BJ (cell line): ENCODE measurements around the gene TNRC6C. TPM values are rescaled to one million over a fixed set of nuclear protein-coding genes. Genes with fewer than 3 reads are reported as not detected.

Experiments
- CTCF ChIA-PET: fragments of 350-600 bp; formaldehyde crosslinking; extraction: SDS; loops from one replicate; lab custom pipeline; 2021; ENCODE audit warnings: antibody characterized with exemption, inconsistent platforms; lab: Yijun Ruan, JAX
- POLR2A ChIA-PET: fragments of 300-600 bp; sonication (Branson Sonifier 250); formaldehyde crosslinking; extraction: SDS; loops from one replicate; lab custom pipeline; 2021; ENCODE audit warnings: antibody characterized with exemption; lab: Charles Lee
- DNase-seq: peaks from one replicate; pipeline ENCODE4 v3.0.0-alpha.2; 2011; ENCODE audit warnings: low read depth
- H3K27me3 ChIP-seq: 2 replicates; pipeline ENCODE4 v1.6.0; 2011; ENCODE audit warnings: low read length; ENCODE audit not compliant: control insufficient read depth, insufficient read depth
- H3K36me3 ChIP-seq: 2 replicates; pipeline ENCODE4 v1.5.1; 2011; ENCODE audit warnings: low read length; ENCODE audit not compliant: control insufficient read depth, insufficient read depth
- H3K4me3 ChIP-seq: 2 replicates; pipeline ENCODE4 v1.5.1; 2011; ENCODE audit warnings: low read depth, mild to moderate bottlenecking, control low read depth, low read length
- CTCF ChIP-seq: IDR thresholded peaks from 2 replicates; pipeline ENCODE4 v1.5.1; 2011; ENCODE audit warnings: low read depth, mild to moderate bottlenecking, control low read depth, inconsistent platforms, low read length, moderate library complexity; ENCODE audit not compliant: insufficient read depth
- polyA plus RNA-seq: library from polyadenylated mRNA; depleted of rRNA; stranded (reverse); fragments of >200 nt; gene quantifications from 2 replicates; pipeline ENCODE4 v1.2.3, GENCODE V29; 2011

The TNRC6C gene
- polyA plus RNA-seq, 1 experiment = 0.91 TPM

GRCh38 chr17:78107976-78108725 is 149.6 kb downstream of the TNRC6C start:
- ChIA-PET POLR2A (no interaction called here), CTCF (interaction anchor here (0.8 to 2.5 kb wide), 3 partner anchors 10 to 143 kb away, joined by 3 to 8 read pairs (median 3); no protein-coding TSS in a partner anchor)
- H3K27me3 ChIP-seq = no peaks in the 10 kb centered on the region
- no peak for TF ChIP-seq CTCF
- DNase-seq = no peak
- no peak overlapping the region for H3K4me3 ChIP-seq
- H3K36me3 ChIP-seq = peaks cover 7% of the 10 kb centered on the region

- H3K4me3 ChIP-seq = no peak overlapping the region
- no peak for DNase-seq
- TF ChIP-seq CTCF = no peak
- H3K27me3 ChIP-seq = 0 out of 2 replicates have a peak, but pooled peaks cover 2% of the 10 kb centered on the region
- CTCF ChIA-PET = interaction anchor here (0.6 to 2.5 kb wide), 6 partner anchors 10 to 637 kb away, joined by 3 to 8 read pairs (median 3); no protein-coding TSS in a partner anchor
- peaks cover 5% of the 10 kb centered on the region for H3K36me3 ChIP-seq
- POLR2A ChIA-PET = no interaction called here
Measured at GRCh38 chr17:78108726-78109488, 150.4 kb downstream of the TNRC6C start.

- ChIA-PET CTCF (interaction anchor here (0.7 to 2.5 kb wide), 3 partner anchors 10 to 636 kb away, joined by 3 to 8 read pairs (median 3); no protein-coding TSS in a partner anchor), POLR2A (interaction anchor here (0.7 kb wide), 1 partner anchor 583 kb away, joined by 5 read pairs; no protein-coding TSS in a partner anchor)
- no peak for TF ChIP-seq CTCF
Measured at GRCh38 chr17:78109489-78109761, 150.9 kb downstream of the TNRC6C start.

GRCh38 chr17:78110363-78111015 is 152.0 kb downstream of the TNRC6C start:
- CTCF ChIA-PET = interaction anchor here (0.8 to 2.5 kb wide), 7 partner anchors 9 to 312 kb away, joined by 3 to 12 read pairs (median 5); no protein-coding TSS in a partner anchor
- H3K36me3 ChIP-seq = no peaks in the 10 kb centered on the region; the same call in 1 of the 2 replicates

More at GRCh38 chr17:78109489-78109761, 150.9 kb downstream of the TNRC6C start:
- Histone ChIP-seq H3K4me3 (no peak overlapping the region), H3K36me3 (peaks cover 3% of the 10 kb centered on the region), H3K27me3 (peaks cover 2% of the 10 kb centered on the region; the same call in 1 of the 2 replicates)
- no peak for DNase-seq

More at GRCh38 chr17:78110363-78111015, 152.0 kb downstream of the TNRC6C start:
- no peak for TF ChIP-seq CTCF
- DNase-seq = no peak
- POLR2A ChIA-PET = no interaction called here
- H3K4me3 ChIP-seq = no peak overlapping the region
- H3K27me3 ChIP-seq = peaks cover 2% of the 10 kb centered on the region; the same call in 1 of the 2 replicates
